Measurements from ENCODE around the gene CASK. TPM values are rescaled to one million over a fixed set of nuclear protein-coding genes. Genes with fewer than 3 reads are reported as not detected.

Gene CASK
- total RNA-seq, 1 experiment from 2014 or later: 33.5 TPM

GRCh38 chrX:41480508-41481260 is 442.7 kb downstream of the CASK start:
- ChIA-PET POLR2A (ENCODE audit: low non-redundant PET) (no interaction called here), CTCF (no interaction called here)
- no peaks in the 10 kb centered on the region for H3K36me3 ChIP-seq (ENCODE audit: insufficient read depth, low read length, poor library complexity, severe bottlenecking)
- BruUV-seq (replicated peaks): no TSS peak
- H3K9me3 ChIP-seq (ENCODE audit: low read depth, low read length, poor library complexity, severe bottlenecking): no peaks in the 10 kb centered on the region
- no peak for TF ChIP-seq EZH2 (IDR thresholded peaks at IDR 0.05; ENCODE audit: borderline replicate concordance, low read depth, low read length, poor library complexity, severe bottlenecking)
- TF ChIP-seq CTCF (conservative IDR thresholded peaks at IDR 0.05; ENCODE audit: low read depth, low read length): no peak
- H3K4me3 ChIP-seq (ENCODE audit: low read depth, low read length, poor library complexity, severe bottlenecking): no peak overlapping the region
- intact Hi-C loops (cut with micrococcal nuclease; ENCODE audit: unreplicated experiment): no loop called here
- H3K27ac ChIP-seq (ENCODE audit: low read depth, low read length, poor library complexity, severe bottlenecking): no peak overlapping the region
- H3K27me3 ChIP-seq (replicated peaks; ENCODE audit: insufficient read depth, low read depth, low read length, poor library complexity): no peaks in the 10 kb centered on the region
- no peaks in the 10 kb centered on the region for H3K4me1 ChIP-seq (ENCODE audit: insufficient read depth, low read length, poor library complexity, severe bottlenecking)
- DNase-seq (ENCODE audit: low spot score): no peak

- Histone ChIP-seq H3K9me3 (ENCODE audit: low read depth, low read length, poor library complexity, severe bottlenecking) (no peaks in the 10 kb centered on the region), H3K36me3 (ENCODE audit: insufficient read depth, low read length, poor library complexity, severe bottlenecking) (no peaks in the 10 kb centered on the region), H3K4me3 (ENCODE audit: low read depth, low read length, poor library complexity, severe bottlenecking) (no peak overlapping the region), H3K27ac (ENCODE audit: low read depth, low read length, poor library complexity, severe bottlenecking) (no peak overlapping the region), H3K27me3 (replicated peaks; ENCODE audit: insufficient read depth, low read depth, low read length, poor library complexity) (no peaks in the 10 kb centered on the region), H3K4me1 (ENCODE audit: insufficient read depth, low read length, poor library complexity, severe bottlenecking) (no peaks in the 10 kb centered on the region)
- ChIA-PET CTCF (no interaction called here), POLR2A (ENCODE audit: low non-redundant PET) (no interaction called here)
- TF ChIP-seq CTCF (conservative IDR thresholded peaks at IDR 0.05; ENCODE audit: low read depth, low read length) (no peak), EZH2 (IDR thresholded peaks at IDR 0.05; ENCODE audit: borderline replicate concordance, low read depth, low read length, poor library complexity, severe bottlenecking) (no peak)
- no TSS peak for BruUV-seq (replicated peaks)
- intact Hi-C loops (cut with micrococcal nuclease; ENCODE audit: unreplicated experiment): no loop called here
- no peak for DNase-seq (ENCODE audit: low spot score)
These were observed 444.9 kb downstream of the CASK start for GRCh38 chrX:41478381-41478911.

GRCh38 chrX:41475591-41476241 is 447.6 kb downstream of the CASK start:
- DNase-seq (ENCODE audit: low spot score): no peak
- Histone ChIP-seq H3K36me3 (ENCODE audit: insufficient read depth, low read length, poor library complexity, severe bottlenecking) (no peaks in the 10 kb centered on the region), H3K4me3 (ENCODE audit: low read depth, low read length, poor library complexity, severe bottlenecking) (no peak overlapping the region), H3K4me1 (ENCODE audit: insufficient read depth, low read length, poor library complexity, severe bottlenecking) (no peaks in the 10 kb centered on the region), H3K27ac (ENCODE audit: low read depth, low read length, poor library complexity, severe bottlenecking) (no peak overlapping the region), H3K9me3 (ENCODE audit: low read depth, low read length, poor library complexity, severe bottlenecking) (no peaks in the 10 kb centered on the region), H3K27me3 (replicated peaks; ENCODE audit: insufficient read depth, low read depth, low read length, poor library complexity) (no peaks in the 10 kb centered on the region)
- ChIA-PET CTCF (no interaction called here), POLR2A (ENCODE audit: low non-redundant PET) (no interaction called here)
- intact Hi-C loops (cut with micrococcal nuclease; ENCODE audit: unreplicated experiment): no loop called here
- BruUV-seq (replicated peaks): no TSS peak
- TF ChIP-seq EZH2 (IDR thresholded peaks at IDR 0.05; ENCODE audit: borderline replicate concordance, low read depth, low read length, poor library complexity, severe bottlenecking) (no peak), CTCF (conservative IDR thresholded peaks at IDR 0.05; ENCODE audit: low read depth, low read length) (no peak)

All from A673 (cell line).